HepG2 (cell line): ENCODE measurements around the gene RABGAP1L. TPM values are rescaled to one million over a fixed set of nuclear protein-coding genes. Genes with fewer than 3 reads are reported as not detected.

Experiments used
- ATAC-seq: fragments of 200-7000 bp; cut with Tn5 transposase; 3 replicates; pipeline ENCODE4 v1.9.1; 2020; ENCODE audit warnings: mild to moderate bottlenecking, moderate library complexity
- BruUV-seq: library from RNA; stranded (reverse); fragments of 400-500 nt; replicated peaks from 2 replicates; lab custom pipeline; 2021; lab: Mats Ljungman, UMichigan
- CTCF ChIA-PET: fragments of 300-600 bp; formaldehyde crosslinking; extraction: SDS; loops from one replicate; lab custom pipeline; 2021; ENCODE audit warnings: low total read pairs, inconsistent platforms, low intra/inter-chr PET ratio; lab: Yijun Ruan, JAX
- POLR2A ChIA-PET: fragments of 350-600 bp; sonication (Branson Sonifier 250); formaldehyde crosslinking; loops from one replicate; lab custom pipeline; 2020; ENCODE audit warnings: antibody characterized with exemption, inconsistent platforms; lab: Yijun Ruan, JAX
- DNase-seq: peaks from one replicate; pipeline ENCODE4 v3.0.0-alpha.2; 2015; ENCODE audit warnings: low spot score
- FAIRE-seq: peaks from 3 replicates; lab custom pipeline; 2011; peaks lifted over from hg19 to GRCh38; lab: Jason Lieb, UNC
- H2AFZ ChIP-seq: one replicate; pipeline ENCODE4 v1.6.1; 2011; ENCODE audit warnings: low read length, inconsistent platforms
- H3K27ac ChIP-seq: fragments of 300-600 bp; 3 replicates; pipeline ENCODE4 v1.8.0; 2011; ENCODE audit warnings: mixed run types, mild to moderate bottlenecking, mixed read lengths, low read length, inconsistent platforms; ENCODE audit not compliant: insufficient read depth; ENCODE audit errors: extremely low read length
- H3K27me3 ChIP-seq, 2 experiments: fragments of 200-600 bp in 1 of 2; 2 replicates in 1 of 2; 3 replicates in 1 of 2; pipeline versions ENCODE4 v1.6.0 to v1.8.0; 2011; ENCODE audit warnings: low read length in 2 of 2, mild to moderate bottlenecking in 2 of 2, moderate library complexity in 2 of 2, inconsistent platforms in 1 of 2; ENCODE audit not compliant: insufficient read depth in 2 of 2, control insufficient read depth in 1 of 2
- H3K36me3 ChIP-seq, 2 experiments: fragments of 200-600 bp in 1 of 2; replicated peaks in 1 of 2; 2 replicates in 1 of 2; 3 replicates in 1 of 2; pipeline versions ENCODE4 v1.5.1 to v1.8.0; 2011; ENCODE audit warnings: low read length in 2 of 2, inconsistent platforms in 1 of 2; ENCODE audit not compliant: insufficient read depth in 2 of 2, control insufficient read depth in 1 of 2
- H3K4me1 ChIP-seq: 2 replicates; pipeline ENCODE4 v1.5.1; 2012; ENCODE audit warnings: low read length, inconsistent platforms; ENCODE audit not compliant: insufficient read depth
- H3K4me2 ChIP-seq: 2 replicates; pipeline ENCODE4 v1.6.0; 2011; ENCODE audit warnings: low read depth, low read length, inconsistent platforms
- H3K4me3 ChIP-seq, 3 experiments: fragments of 200-600 bp in 1 of 3; sonication (generic), shearing (Covaris generic) in 1 of 3; replicated peaks in 1 of 3; 2 replicates each; pipeline ENCODE4 v1.5.1; 2011 to 2016; ENCODE audit warnings: low read length in 3 of 3, inconsistent platforms in 2 of 3, low read depth in 2 of 3, mild to moderate bottlenecking in 2 of 3, control low read depth in 1 of 3, mixed read lengths in 1 of 3; ENCODE audit not compliant: insufficient read depth in 1 of 3
- H3K79me2 ChIP-seq: one replicate; pipeline ENCODE4 v1.6.1; 2011; ENCODE audit warnings: low read length, inconsistent platforms; ENCODE audit not compliant: insufficient read depth
- H3K9ac ChIP-seq: 2 replicates; pipeline ENCODE4 v1.6.0; 2011; ENCODE audit warnings: mild to moderate bottlenecking, low read depth, low read length, inconsistent platforms; ENCODE audit not compliant: insufficient read depth
- H3K9me3 ChIP-seq: 2 replicates; pipeline ENCODE4 v1.5.1; 2012; ENCODE audit warnings: mild to moderate bottlenecking, low read length
- H4K20me1 ChIP-seq: 2 replicates; pipeline ENCODE4 v1.6.0; 2011; ENCODE audit warnings: inconsistent platforms, mild to moderate bottlenecking, low read length, moderate library complexity; ENCODE audit not compliant: insufficient read depth
- CSRNP2 ChIP-seq: sonication (generic); formaldehyde crosslinking; conservative IDR thresholded peaks from 2 replicates; pipeline ENCODE4 v1.8.0; 2022; ENCODE audit warnings: low read depth, missing genetic modification reagents
- HINFP ChIP-seq: sonication (generic); formaldehyde crosslinking; IDR thresholded peaks from 2 replicates; pipeline ENCODE4 v1.4.0; 2020; ENCODE audit warnings: low read depth, mild to moderate bottlenecking, missing genetic modification reagents
- MTERF4 ChIP-seq: sonication (generic); formaldehyde crosslinking; IDR thresholded peaks from 2 replicates; pipeline ENCODE4 v1.8.0; 2023; ENCODE audit warnings: mild to moderate bottlenecking, missing genetic modification reagents
- SMARCC2 ChIP-seq: fragments of 450-650 bp; IDR thresholded peaks from 2 replicates; pipeline ENCODE4 v1.6.1; 2017; ENCODE audit warnings: antibody characterized with exemption, mild to moderate bottlenecking
- SMYD3 ChIP-seq: sonication (generic); formaldehyde crosslinking; IDR thresholded peaks from 2 replicates; pipeline ENCODE4 v1.8.1; 2023; ENCODE audit warnings: mild to moderate bottlenecking, missing genetic modification reagents
- ZMYM2 ChIP-seq: sonication (generic); formaldehyde crosslinking; IDR thresholded peaks from 2 replicates; pipeline ENCODE4 v1.8.0; 2022; ENCODE audit warnings: mild to moderate bottlenecking, missing genetic modification reagents
- ZNF124 ChIP-seq: sonication (generic); formaldehyde crosslinking; IDR thresholded peaks from 2 replicates; pipeline ENCODE4 v1.4.0; 2020; ENCODE audit warnings: missing genetic modification reagents
- ZNF205 ChIP-seq: IDR thresholded peaks from 2 replicates; pipeline ENCODE4 v1.6.1; 2018; ENCODE audit warnings: missing biosample characterization, missing genetic modification reagents
- ZNF235 ChIP-seq: sonication (generic); formaldehyde crosslinking; IDR thresholded peaks from 2 replicates; pipeline ENCODE4 v1.8.1; 2023; ENCODE audit warnings: mild to moderate bottlenecking, missing genetic modification reagents, borderline replicate concordance
- ZNF383 ChIP-seq: sonication (generic); formaldehyde crosslinking; IDR thresholded peaks from 2 replicates; pipeline ENCODE4 v1.4.0; 2020; ENCODE audit warnings: missing genetic modification reagents, mild to moderate bottlenecking, borderline replicate concordance
- ZNF451 ChIP-seq: sonication (generic); formaldehyde crosslinking; IDR thresholded peaks from 2 replicates; pipeline ENCODE4 v1.5.0; 2020; ENCODE audit warnings: mild to moderate bottlenecking, missing genetic modification reagents
- ZNF660 ChIP-seq: sonication (generic); formaldehyde crosslinking; IDR thresholded peaks from 2 replicates; pipeline ENCODE4 v1.5.1; 2020; ENCODE audit warnings: mild to moderate bottlenecking, low read depth, missing genetic modification reagents, borderline replicate concordance
- in situ Hi-C: cut with HindIII; loops from 2 replicates; pipeline ENCODE4 v1.10.0; 2017; ENCODE audit warnings: low pct_unique_long_range_greater_than_20kb; ENCODE audit not compliant: extremely low pct_ligation_motif_present
- intact Hi-C: fragments of 100-400 bp; cut with micrococcal nuclease; formaldehyde crosslinking; loops from one replicate; pipeline ENCODE4 v1.10.0; 2022; ENCODE audit not compliant: unreplicated experiment
- polyA plus RNA-seq, 8 experiments: library from polyadenylated mRNA; depleted of rRNA in 3 of 8; stranded (reverse) in 7 of 8; unstranded in 1 of 8; fragments of >200 nt; fragmentation: Illumina TruSeq in 4 of 8; extraction: Trizol in 4 of 8; gene quantifications; 2 replicates each; pipeline versions ENCODE4 v1.2.1 to v1.2.3, GENCODE V29; 2011 to 2016; ENCODE audit warnings: low read depth in 4 of 8, missing spikeins in 1 of 8, mixed read lengths in 1 of 8; ENCODE audit not compliant: insufficient read depth in 1 of 8
- total RNA-seq, 5 experiments: library from RNA; depleted of rRNA; stranded (reverse); fragments of >200 nt; fragmentation: Illumina TruSeq; extraction: Trizol; gene quantifications; 2 replicates each; pipeline ENCODE4 v1.2.3, GENCODE V29; 2016; ENCODE audit warnings: low read depth in 1 of 5
- TF ChIP-seq, protein P1 (sequence below): sonication (generic); formaldehyde crosslinking; IDR thresholded peaks from 2 replicates; pipeline ENCODE4 v1.4.0; 2020; ENCODE audit warnings: low read depth, mild to moderate bottlenecking, missing genetic modification reagents

Gene RABGAP1L
- total and polyA plus RNA-seq, 2 of the 13 experiments (the other 11 are each of a cell fraction or from before 2014, with no cell fraction given), result 7.9 to 22.6 TPM

DNA sequence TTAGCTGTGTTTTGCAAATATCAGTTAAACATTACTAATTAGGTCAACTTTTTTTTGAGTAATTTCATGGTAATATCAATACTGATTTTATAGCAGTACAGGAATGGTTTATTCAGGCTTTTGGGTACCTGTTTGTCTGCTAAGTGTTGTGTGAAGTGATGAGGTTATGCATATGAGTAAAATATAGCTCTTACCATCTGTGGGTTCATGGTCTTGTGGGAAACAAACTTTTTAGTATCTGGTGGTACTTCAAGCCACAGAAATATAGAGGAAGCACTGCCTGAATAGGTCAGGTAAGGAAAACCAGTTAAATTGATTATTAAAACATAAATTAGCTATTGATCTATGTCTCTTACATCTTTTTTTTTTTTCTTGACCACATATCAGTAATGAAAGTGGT lies 113.9 kb downstream of the RABGAP1L start:
- CTCF ChIA-PET, result no interaction called here

More for the DNA sequence above, 113.9 kb downstream of the RABGAP1L start:
- H3K27me3 ChIP-seq, result no peaks in the 10 kb centered on the region
- no peaks in the 10 kb centered on the region for H3K79me2 ChIP-seq
- TF ChIP-seq ZNF235 (no peak), ZMYM2 (CRISPR knock-in tag) (no peak), ZNF383 (no peak), SMYD3 (CRISPR knock-in tag) (no peak), ZNF451 (CRISPR knock-in tag) (no peak), HINFP (no peak), ZNF124 (CRISPR knock-in tag) (no peak), ZNF205 (CRISPR knock-in tag) (no peak), MTERF4 (CRISPR knock-in tag) (no peak), ZNF660 (CRISPR knock-in tag) (no peak), SMARCC2 (no peak), CSRNP2 (CRISPR knock-in tag) (no peak)
- TF ChIP-seq, protein P1, sequence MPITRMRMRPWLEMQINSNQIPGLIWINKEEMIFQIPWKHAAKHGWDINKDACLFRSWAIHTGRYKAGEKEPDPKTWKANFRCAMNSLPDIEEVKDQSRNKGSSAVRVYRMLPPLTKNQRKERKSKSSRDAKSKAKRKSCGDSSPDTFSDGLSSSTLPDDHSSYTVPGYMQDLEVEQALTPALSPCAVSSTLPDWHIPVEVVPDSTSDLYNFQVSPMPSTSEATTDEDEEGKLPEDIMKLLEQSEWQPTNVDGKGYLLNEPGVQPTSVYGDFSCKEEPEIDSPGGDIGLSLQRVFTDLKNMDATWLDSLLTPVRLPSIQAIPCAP, result no peak
- TF ChIP-seq, all 625 proteins: peak for 0
- no TSS peak for BruUV-seq
- no peak overlapping the region for H2AFZ ChIP-seq
- POLR2A ChIA-PET, result no interaction called here
- no peak overlapping the region for H3K9ac ChIP-seq
- no peaks in the 10 kb centered on the region for H4K20me1 ChIP-seq
- H3K36me3 ChIP-seq, result no peaks in the 10 kb centered on the region
- no peak overlapping the region for H3K27ac ChIP-seq
- intact Hi-C loops (no loop called here), in situ Hi-C loops (loop anchor here (25.0 kb wide), 1 partner anchor 714 kb away; the partner anchor contains the start of gene CACYBP)
- no peak overlapping the region for H3K4me3 ChIP-seq
- FAIRE-seq (no peak), DNase-seq (no peak), ATAC-seq (no peak)
- peaks cover 66% of the 10 kb centered on the region for H3K4me1 ChIP-seq
- H3K9me3 ChIP-seq, result no peaks in the 10 kb centered on the region
- no peak overlapping the region for H3K4me2 ChIP-seq
